Measurements from ENCODE around the gene ASTN2. TPM values are rescaled to one million over a fixed set of nuclear protein-coding genes. Genes with fewer than 3 reads are reported as not detected.

ASTN2 gene
- total and polyA plus RNA-seq, 12 donors, result 1.9 to 11.1 (median 4.0) TPM

DNA sequence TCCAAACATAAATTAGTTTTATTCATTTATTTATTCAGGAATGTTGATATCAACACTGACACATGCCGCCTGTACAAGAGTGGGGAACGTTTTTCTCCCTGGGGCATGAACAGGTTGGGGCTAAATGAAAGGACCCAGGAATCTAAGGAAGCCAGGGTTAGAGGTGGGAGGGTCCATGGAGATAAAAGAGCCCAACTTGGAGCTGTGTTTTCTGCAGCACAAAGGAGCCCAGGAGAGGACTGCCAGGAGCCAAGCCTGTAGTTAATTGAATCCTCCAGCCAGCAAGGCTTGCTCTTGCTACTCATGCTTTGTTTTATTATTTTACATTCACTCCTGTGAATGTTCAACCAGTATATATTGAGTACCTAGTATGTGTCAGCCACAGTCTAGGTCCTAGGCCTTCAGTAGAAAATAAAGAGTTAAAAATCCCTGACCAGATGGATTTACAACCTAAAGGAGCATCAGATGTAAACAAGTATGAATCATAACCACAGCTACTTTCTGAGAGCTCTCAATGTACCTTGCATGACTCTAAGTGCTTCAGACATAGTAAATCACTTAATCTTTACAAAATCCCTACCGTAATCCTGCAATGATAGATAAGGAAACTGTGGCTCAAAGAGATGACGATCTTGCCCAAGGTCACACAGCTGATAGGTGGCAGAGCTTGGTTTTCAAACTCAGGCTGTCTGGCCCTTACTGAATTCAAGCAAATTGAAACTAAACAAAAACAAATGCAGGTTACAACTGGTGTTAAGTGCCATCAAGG, 69.8 kb downstream of the ASTN2 start:
- no peak for ATAC-seq
- Histone ChIP-seq H3K9me3 (peaks cover 0 to 6% (median 0%) of the 10 kb centered on the region in 11 donors), H3K36me3 (no peaks in the 10 kb centered on the region), H3K4me1 (no peaks in the 10 kb centered on the region), H3K27me3 (no peaks in the 10 kb centered on the region), H3K27ac (no peak overlapping the region), H3K4me3 (no peak overlapping the region)
- no peak for DNase-seq
- intact Hi-C loops (cut with DNase I), result loop anchor here in 1 of 10 donors (5.0 kb wide), 1 partner anchor 1498 kb away; no protein-coding TSS in a partner anchor
- 45 to 46% methylated on average over 4 of the region's 4 CpGs for WGBS, 2 donors
- TF ChIP-seq, protein P1, sequence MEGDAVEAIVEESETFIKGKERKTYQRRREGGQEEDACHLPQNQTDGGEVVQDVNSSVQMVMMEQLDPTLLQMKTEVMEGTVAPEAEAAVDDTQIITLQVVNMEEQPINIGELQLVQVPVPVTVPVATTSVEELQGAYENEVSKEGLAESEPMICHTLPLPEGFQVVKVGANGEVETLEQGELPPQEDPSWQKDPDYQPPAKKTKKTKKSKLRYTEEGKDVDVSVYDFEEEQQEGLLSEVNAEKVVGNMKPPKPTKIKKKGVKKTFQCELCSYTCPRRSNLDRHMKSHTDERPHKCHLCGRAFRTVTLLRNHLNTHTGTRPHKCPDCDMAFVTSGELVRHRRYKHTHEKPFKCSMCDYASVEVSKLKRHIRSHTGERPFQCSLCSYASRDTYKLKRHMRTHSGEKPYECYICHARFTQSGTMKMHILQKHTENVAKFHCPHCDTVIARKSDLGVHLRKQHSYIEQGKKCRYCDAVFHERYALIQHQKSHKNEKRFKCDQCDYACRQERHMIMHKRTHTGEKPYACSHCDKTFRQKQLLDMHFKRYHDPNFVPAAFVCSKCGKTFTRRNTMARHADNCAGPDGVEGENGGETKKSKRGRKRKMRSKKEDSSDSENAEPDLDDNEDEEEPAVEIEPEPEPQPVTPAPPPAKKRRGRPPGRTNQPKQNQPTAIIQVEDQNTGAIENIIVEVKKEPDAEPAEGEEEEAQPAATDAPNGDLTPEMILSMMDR (IDR thresholded peaks at IDR 0.05), result no peak

DNA sequence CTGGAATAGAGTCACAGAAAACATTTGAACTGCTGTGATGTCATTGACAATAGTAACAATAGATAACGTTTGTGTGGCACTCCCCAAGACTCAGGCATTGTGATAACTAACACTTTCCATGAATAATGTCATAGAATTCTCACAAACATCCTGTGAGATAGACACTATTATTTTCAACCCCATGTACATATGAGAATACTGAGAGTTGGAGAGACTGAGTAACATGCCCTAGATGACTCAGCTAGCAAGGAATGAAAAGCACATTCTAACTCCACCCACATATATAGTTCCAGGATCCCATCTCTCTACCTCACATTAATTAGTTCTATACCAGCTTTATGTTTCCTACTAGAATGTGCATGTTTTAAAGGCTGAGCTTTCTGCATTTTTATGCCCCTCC, 71.4 kb downstream of the ASTN2 start:
- Histone ChIP-seq H3K4me3 (no peak overlapping the region), H3K27me3 (no peaks in the 10 kb centered on the region), H3K9me3 (peaks cover 0 to 6% (median 0%) of the 10 kb centered on the region in 11 donors), H3K36me3 (no peaks in the 10 kb centered on the region), H3K4me1 (no peaks in the 10 kb centered on the region), H3K27ac (no peak overlapping the region)
- TF ChIP-seq, protein P1 (IDR thresholded peaks at IDR 0.05), result no peak
- no peak for ATAC-seq
- intact Hi-C loops (cut with DNase I), result loop anchor here in 1 of 10 donors (5.0 kb wide), 1 partner anchor 1496 kb away; no protein-coding TSS in a partner anchor
- WGBS, 2 donors, result 40 to 50% methylated on average over 1 of the region's 1 CpG
- no peak for DNase-seq

DNA sequence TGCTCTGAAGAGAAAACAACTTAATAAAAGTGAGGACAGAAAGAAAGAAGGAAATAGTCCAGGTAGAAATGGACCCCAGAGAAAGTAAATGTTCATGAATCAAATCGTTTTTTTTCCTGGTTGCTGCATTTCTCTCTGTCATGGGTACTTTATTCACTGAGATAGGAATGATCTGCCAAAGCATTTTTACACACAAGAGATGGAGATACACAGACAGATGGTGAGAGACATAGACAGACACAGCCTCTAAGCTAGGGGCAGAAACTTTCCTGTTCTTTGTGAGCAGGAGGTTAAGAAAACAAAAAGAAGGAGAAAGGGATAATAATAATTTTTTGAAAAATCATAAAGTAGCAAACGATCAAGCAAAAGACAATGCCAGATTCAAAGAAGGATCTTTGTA, 73.7 kb downstream of the ASTN2 start:
- intact Hi-C loops (cut with DNase I), result loop anchor here in 1 of 10 donors (5.0 kb wide), 1 partner anchor 1494 kb away; no protein-coding TSS in a partner anchor
- no peak for DNase-seq
- Histone ChIP-seq H3K4me1 (no peaks in the 10 kb centered on the region), H3K27me3 (no peaks in the 10 kb centered on the region), H3K9me3 (peaks cover 0 to 6% (median 0%) of the 10 kb centered on the region in 11 donors), H3K27ac (no peak overlapping the region), H3K36me3 (no peaks in the 10 kb centered on the region), H3K4me3 (no peak overlapping the region)
- WGBS, 2 donors, result 42 to 49% methylated on average over 2 of the region's 2 CpGs
- ATAC-seq, result no peak
- TF ChIP-seq, protein P1 (IDR thresholded peaks at IDR 0.05), result no peak

DNA sequence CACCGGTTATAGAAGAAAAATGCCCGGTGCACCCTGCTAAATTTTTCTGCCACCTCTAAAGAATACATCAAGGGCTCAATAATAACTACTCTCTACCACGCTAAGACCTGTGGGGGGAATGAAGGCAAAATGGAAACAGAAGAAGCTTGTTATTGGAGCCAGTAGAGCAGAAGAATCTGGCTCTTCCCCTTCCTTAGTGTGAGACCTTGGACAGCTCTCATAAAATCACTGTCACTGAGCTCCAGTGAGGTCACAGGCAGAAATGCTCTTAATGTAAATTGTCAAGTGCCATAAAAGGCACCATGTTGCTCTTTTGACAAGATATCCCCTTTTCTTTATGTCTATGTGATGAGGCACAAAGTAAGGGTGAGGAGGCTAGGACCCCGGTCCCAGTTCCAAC, 74.4 kb downstream of the ASTN2 start:
- DNase-seq, result no peak
- ATAC-seq, result no peak
- H3K27me3 ChIP-seq, result no peaks in the 10 kb centered on the region
- peaks cover 0 to 6% (median 0%) of the 10 kb centered on the region in 11 donors for H3K9me3 ChIP-seq
- no peaks in the 10 kb centered on the region for H3K36me3 ChIP-seq
- intact Hi-C loops (cut with DNase I), result loop anchor here in 1 of 10 donors (5.0 kb wide), 1 partner anchor 1493 kb away; no protein-coding TSS in a partner anchor
- no peak overlapping the region for H3K4me3 ChIP-seq
- 84 to 87% methylated on average over 4 of the region's 4 CpGs for WGBS, 2 donors
- H3K4me1 ChIP-seq, result no peaks in the 10 kb centered on the region
- no peak overlapping the region for H3K27ac ChIP-seq
- TF ChIP-seq, protein P1 (IDR thresholded peaks at IDR 0.05), result no peak
